ENCODE data around the gene ERC2. TPM values are rescaled to one million over a fixed set of nuclear protein-coding genes. Genes with fewer than 3 reads are reported as not detected.

Gene ERC2
- total and polyA plus RNA-seq, 2 of the 8 experiments (the other 6 are each of a cell fraction or from before 2014, with no cell fraction given): 16.4 to 22.8 TPM

GRCh38 chr3:56459104-56459496 lies 9.2 kb downstream of the ERC2 start (continued):
- TF ChIP-seq SIRT6 (IDR thresholded peaks at IDR 0.05; ENCODE audit: low read length): no peak
- no peak for TF ChIP-seq GABPA (IDR thresholded peaks at IDR 0.05; ENCODE audit: borderline replicate concordance, insufficient read depth, low read length)
- TF ChIP-seq BACH1 (IDR thresholded peaks at IDR 0.05; ENCODE audit: low read length): no peak
- TF ChIP-seq CBX5 (IDR thresholded peaks at IDR 0.05; ENCODE audit: low read depth, low read length): no peak

Data from H1 (cell line).